IPS-20b (cell line): ENCODE data around the gene PTPRM.

Experiments
- H3K27ac ChIP-seq: one replicate; pipeline ENCODE4 v1.5.1; 2013; ENCODE audit warnings: low read length
- H3K27me3 ChIP-seq: 2 replicates; pipeline ENCODE4 v1.6.1; 2013; ENCODE audit warnings: mild to moderate bottlenecking, low read length, inconsistent platforms; ENCODE audit not compliant: insufficient read depth
- H3K36me3 ChIP-seq: 2 replicates; pipeline ENCODE4 v1.6.1; 2013; ENCODE audit warnings: low read depth, mild to moderate bottlenecking, inconsistent platforms, low read length, moderate library complexity; ENCODE audit not compliant: insufficient read depth
- H3K4me1 ChIP-seq: 2 replicates; pipeline ENCODE4 v1.6.1; 2013; ENCODE audit warnings: mild to moderate bottlenecking, control low read depth, inconsistent platforms, low read length, moderate library complexity; ENCODE audit not compliant: insufficient read depth
- H3K4me3 ChIP-seq: 2 replicates; pipeline ENCODE4 v1.5.1; 2013; ENCODE audit warnings: mild to moderate bottlenecking, low read length, inconsistent platforms
- H3K9ac ChIP-seq: 2 replicates; pipeline ENCODE4 v1.6.1; 2013; ENCODE audit warnings: low read depth, mild to moderate bottlenecking, inconsistent platforms, low read length, moderate library complexity
- H3K9me3 ChIP-seq: 2 replicates; pipeline ENCODE4 v1.6.1; 2013; ENCODE audit warnings: mild to moderate bottlenecking, low read depth, low read length, inconsistent platforms; ENCODE audit not compliant: insufficient read depth

Gene PTPRM

DNA sequence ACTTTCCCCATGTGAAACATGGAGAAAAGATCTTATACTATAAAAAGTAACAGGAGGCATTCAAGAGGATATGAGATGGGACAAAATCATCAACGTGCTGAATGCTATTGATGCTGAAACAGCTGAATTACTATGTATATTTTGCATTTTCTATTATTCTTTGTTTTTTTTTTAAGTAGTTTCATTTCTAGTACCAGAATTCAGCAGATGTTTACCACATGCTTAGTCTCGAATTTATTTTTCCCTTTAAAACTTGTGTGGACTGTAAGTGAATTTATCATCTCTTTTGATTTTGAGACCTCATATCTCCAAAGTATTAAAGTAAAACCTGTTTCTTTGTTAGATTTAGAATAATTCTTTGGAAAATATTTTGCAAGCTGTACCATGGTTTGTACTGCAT, 205.8 kb downstream of the PTPRM start:
- Histone ChIP-seq H3K9me3 (no peaks in the 10 kb centered on the region), H3K27me3 (no peaks in the 10 kb centered on the region), H3K4me1 (no peaks in the 10 kb centered on the region), H3K9ac (no peak overlapping the region), H3K27ac (no peak overlapping the region), H3K36me3 (no peaks in the 10 kb centered on the region), H3K4me3 (no peak overlapping the region)

GRCh38 chr18:7775128-7775527, 208.0 kb downstream of the PTPRM start:
- Histone ChIP-seq H3K4me1 (no peaks in the 10 kb centered on the region), H3K4me3 (no peak overlapping the region), H3K27me3 (no peaks in the 10 kb centered on the region), H3K27ac (no peak overlapping the region), H3K9ac (no peak overlapping the region), H3K9me3 (no peaks in the 10 kb centered on the region), H3K36me3 (no peaks in the 10 kb centered on the region)

- Histone ChIP-seq H3K4me1 (no peaks in the 10 kb centered on the region), H3K27ac (no peak overlapping the region), H3K36me3 (no peaks in the 10 kb centered on the region), H3K9ac (no peak overlapping the region), H3K27me3 (no peaks in the 10 kb centered on the region), H3K4me3 (no peak overlapping the region), H3K9me3 (no peaks in the 10 kb centered on the region)
These were observed 208.7 kb downstream of the PTPRM start for GRCh38 chr18:7775843-7776242.

DNA sequence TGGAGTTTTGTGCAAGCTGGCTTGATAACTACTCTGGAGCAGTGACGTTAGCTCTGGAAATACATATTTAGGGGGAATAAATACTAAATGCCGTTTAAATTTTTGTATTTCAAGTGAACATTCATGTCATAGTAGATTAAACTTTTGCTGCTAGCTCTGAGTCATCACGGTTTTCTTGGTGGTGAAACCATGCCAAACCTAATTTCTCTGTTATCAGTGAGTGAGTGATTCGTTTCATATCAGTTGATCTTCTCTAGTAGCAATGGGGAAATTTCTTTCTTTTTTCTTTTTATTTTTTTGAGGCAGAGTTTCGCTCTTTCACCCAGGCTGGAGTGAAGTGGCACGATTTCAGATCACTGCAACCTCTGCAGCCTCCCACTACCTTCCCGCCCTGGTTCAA, 211.1 kb downstream of the PTPRM start:
- Histone ChIP-seq H3K27me3 (no peaks in the 10 kb centered on the region), H3K36me3 (no peaks in the 10 kb centered on the region)

DNA sequence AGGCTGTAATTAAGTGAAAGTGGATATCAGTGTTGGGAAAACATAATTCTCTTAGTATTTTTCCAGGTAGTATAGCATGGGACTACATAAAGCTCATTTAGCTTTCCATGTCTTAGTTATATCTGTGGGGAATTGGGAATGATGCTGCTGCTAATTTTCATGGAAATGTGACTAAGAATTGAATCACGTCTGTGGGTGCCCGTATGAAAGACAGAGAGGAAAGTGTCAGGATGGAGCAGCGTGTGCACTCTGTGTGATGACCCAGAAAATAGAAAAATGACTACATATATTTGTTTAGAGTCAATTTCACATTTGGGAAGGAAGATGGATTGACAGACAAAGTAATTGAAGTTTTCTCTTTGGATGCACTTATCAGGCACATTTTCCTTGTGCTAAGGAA, 212.1 kb downstream of the PTPRM start:
- H3K27ac ChIP-seq = no peak overlapping the region
- no peak overlapping the region for H3K9ac ChIP-seq
- H3K4me3 ChIP-seq = no peak overlapping the region
- H3K4me1 ChIP-seq = peaks cover 2% of the 10 kb centered on the region; the same call in 1 of the 2 replicates
- H3K9me3 ChIP-seq = no peaks in the 10 kb centered on the region
- H3K36me3 ChIP-seq = no peaks in the 10 kb centered on the region
- no peaks in the 10 kb centered on the region for H3K27me3 ChIP-seq

More for the DNA sequence above, 211.1 kb downstream of the PTPRM start:
- Histone ChIP-seq H3K4me3 (no peak overlapping the region), H3K9me3 (no peaks in the 10 kb centered on the region), H3K9ac (no peak overlapping the region), H3K4me1 (no peaks in the 10 kb centered on the region), H3K27ac (no peak overlapping the region)

DNA sequence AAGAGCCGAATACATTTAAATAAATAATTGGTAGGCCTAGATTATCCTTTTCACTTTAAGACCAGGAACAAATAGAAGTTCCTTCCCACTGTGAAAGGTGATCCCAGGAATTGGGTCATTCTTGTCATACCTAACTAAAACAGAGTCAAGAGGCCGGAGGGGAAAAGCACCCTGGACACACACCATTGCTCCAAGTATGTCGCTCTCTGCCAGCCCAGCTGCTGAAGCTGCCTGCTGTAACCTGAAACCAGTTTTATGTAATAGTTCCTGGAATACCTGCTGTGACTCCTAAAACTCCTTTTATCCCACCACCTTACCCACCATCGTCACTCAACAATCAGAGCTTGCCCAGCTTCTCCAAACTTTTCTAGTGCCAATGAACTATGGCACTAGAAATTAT, 217.1 kb downstream of the PTPRM start:
- Histone ChIP-seq H3K9ac (no peak overlapping the region), H3K36me3 (no peaks in the 10 kb centered on the region), H3K4me3 (no peak overlapping the region), H3K4me1 (peaks cover 8% of the 10 kb centered on the region; the same call in 1 of the 2 replicates), H3K9me3 (no peaks in the 10 kb centered on the region), H3K27ac (no peak overlapping the region), H3K27me3 (no peaks in the 10 kb centered on the region)

GRCh38 chr18:7786569-7786968, 219.5 kb downstream of the PTPRM start:
- H3K9ac ChIP-seq = no peak overlapping the region
- H3K4me3 ChIP-seq = no peak overlapping the region
- no peaks in the 10 kb centered on the region for H3K27me3 ChIP-seq
- peaks cover 21% of the 10 kb centered on the region; the same call in 1 of the 2 replicates for H3K4me1 ChIP-seq
- no peaks in the 10 kb centered on the region for H3K9me3 ChIP-seq
- H3K36me3 ChIP-seq = no peaks in the 10 kb centered on the region
- H3K27ac ChIP-seq = no peak overlapping the region

DNA sequence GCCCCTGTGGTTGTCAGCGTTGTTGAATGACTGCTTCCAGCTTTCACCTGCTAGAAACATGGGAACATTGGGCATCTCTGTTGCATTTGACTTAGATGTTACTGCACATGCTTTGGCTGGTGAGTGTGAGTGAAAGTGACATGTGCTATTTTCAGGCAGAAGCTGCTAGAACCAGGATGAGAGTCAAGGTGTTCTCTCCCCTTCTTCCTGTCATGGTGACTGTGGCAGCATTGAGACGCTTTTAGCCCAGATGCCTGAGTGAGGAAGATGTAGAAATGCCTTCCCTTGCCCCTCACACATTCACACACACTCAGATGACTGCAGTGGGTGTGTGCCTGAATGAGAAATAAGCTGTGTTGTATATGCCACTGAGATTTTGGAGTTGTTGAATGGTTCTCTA, 220.2 kb downstream of the PTPRM start:
- H3K27me3 ChIP-seq = no peaks in the 10 kb centered on the region
- H3K4me1 ChIP-seq = peaks cover 21% of the 10 kb centered on the region; the same call in 1 of the 2 replicates
- H3K9ac ChIP-seq = no peak overlapping the region
- H3K9me3 ChIP-seq = no peaks in the 10 kb centered on the region
- no peaks in the 10 kb centered on the region for H3K36me3 ChIP-seq
- no peak overlapping the region for H3K27ac ChIP-seq
- no peak overlapping the region for H3K4me3 ChIP-seq

DNA sequence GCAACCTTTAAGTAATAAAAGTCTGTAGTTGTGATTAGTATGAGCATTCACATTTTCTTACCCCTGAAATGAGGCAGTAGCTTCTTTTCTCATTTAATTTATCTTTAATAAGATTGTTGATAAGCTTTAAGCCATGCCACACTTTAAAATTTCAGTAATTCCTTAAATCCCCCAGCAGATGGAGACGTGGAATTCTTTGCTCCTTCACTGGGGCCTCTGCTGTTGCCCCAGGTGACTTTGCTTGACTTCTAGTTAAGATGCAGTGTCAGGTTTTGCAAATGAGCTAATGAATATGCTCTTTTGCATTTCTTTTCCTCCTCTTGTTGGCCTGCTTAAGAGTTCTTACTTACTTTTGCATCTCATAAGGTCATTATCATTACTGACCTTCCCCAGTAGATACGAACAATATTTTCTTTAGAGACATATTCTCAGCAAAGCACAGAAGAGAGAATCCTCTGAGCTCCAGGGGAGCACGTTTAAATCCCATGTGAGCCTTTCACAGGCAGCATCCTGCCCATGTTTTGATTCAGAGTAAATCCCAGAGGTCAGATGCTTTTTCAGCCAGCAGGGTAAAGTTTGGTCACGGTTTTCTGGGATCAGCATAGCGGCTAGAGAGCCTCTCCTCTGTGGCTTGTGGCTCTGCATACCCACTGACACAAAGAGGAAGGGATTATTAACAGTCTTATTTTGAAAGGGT, 222.9 kb downstream of the PTPRM start:
- no peaks in the 10 kb centered on the region for H3K36me3 ChIP-seq
- H3K27me3 ChIP-seq = no peaks in the 10 kb centered on the region
- no peaks in the 10 kb centered on the region for H3K9me3 ChIP-seq
- H3K27ac ChIP-seq = no peak overlapping the region
- H3K4me1 ChIP-seq = peaks cover 13% of the 10 kb centered on the region; the same call in 1 of the 2 replicates
- H3K4me3 ChIP-seq = 0 out of 2 replicates have a peak overlapping the region, but pooled peaks have one; percentile 4
- H3K9ac ChIP-seq = no peak overlapping the region

DNA sequence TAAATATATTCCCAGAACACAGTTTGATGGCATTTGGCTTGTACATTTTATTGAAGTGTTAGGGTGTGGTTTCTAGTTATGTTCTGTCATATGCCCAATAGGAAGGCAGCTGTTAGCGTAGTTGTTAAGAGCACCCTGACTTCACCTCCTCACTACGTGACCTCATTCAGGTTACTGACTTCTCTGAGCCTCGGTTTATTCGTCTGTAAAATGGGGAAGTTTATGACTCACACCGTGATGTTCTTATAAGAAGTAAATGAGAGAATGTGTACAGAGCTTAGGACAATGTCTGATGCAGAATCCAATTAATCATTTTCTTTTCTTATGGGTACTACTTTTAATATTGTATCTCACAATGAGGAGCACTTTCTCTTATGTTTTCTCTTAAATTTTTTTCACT, 226.0 kb downstream of the PTPRM start:
- no peak overlapping the region for H3K9ac ChIP-seq

DNA sequence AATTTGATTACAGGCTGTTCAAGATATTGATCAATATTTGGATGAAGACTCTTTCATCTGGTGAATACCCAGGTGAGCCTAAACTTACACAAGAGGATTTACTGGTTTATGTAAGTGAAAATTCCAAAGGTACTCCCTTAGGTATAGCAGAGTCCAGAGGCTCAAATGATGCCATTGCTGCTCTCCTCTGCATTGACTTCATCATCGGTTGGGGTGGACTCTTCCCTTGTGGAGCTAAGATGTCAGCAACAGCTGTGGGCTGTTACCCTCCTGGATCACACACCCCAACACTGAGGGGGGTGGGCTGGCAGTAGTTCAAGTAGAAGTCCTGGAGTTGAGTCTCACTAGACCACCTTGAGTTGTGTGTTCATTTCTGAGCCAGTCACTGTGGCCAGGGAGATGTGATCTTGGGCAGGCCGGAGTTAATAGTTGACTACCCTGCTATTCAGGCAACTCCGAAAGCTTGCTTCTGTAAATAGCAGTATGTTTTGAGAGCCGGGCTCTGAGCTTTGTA, 236.9 kb downstream of the PTPRM start:
- Histone ChIP-seq H3K9me3 (no peaks in the 10 kb centered on the region), H3K36me3 (no peaks in the 10 kb centered on the region), H3K27ac (no peak overlapping the region), H3K27me3 (no peaks in the 10 kb centered on the region), H3K4me1 (0 out of 2 replicates have a peak, but pooled peaks cover under 1% of the 10 kb centered on the region), H3K4me3 (no peak overlapping the region), H3K9ac (no peak overlapping the region)

More for the DNA sequence above, 226.0 kb downstream of the PTPRM start:
- H3K4me1 ChIP-seq = peaks cover 13% of the 10 kb centered on the region; the same call in 1 of the 2 replicates
- H3K27me3 ChIP-seq = no peaks in the 10 kb centered on the region
- no peaks in the 10 kb centered on the region for H3K9me3 ChIP-seq
- no peak overlapping the region for H3K4me3 ChIP-seq
- no peaks in the 10 kb centered on the region for H3K36me3 ChIP-seq
- no peak overlapping the region for H3K27ac ChIP-seq

DNA sequence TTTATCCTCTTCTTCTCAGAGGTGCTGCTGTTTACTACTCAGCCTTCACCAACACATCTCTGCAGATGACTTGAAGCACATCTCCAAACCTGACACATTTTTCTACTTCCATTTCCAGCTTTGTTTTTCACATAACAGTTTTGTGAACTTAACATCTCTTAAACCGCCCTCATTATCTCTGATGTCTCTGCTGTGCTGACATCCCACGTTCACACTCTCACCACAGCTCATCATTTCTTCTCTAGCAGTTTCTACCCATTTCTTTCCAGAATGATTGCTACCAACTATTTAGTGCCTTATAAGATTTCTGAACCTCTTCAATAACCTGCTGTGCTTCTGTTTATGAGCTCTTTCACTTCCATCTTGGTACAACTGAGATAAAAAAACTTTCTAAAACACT, 238.0 kb downstream of the PTPRM start:
- Histone ChIP-seq H3K27me3 (no peaks in the 10 kb centered on the region), H3K9me3 (no peaks in the 10 kb centered on the region), H3K4me3 (no peak overlapping the region), H3K36me3 (no peaks in the 10 kb centered on the region), H3K9ac (no peak overlapping the region), H3K27ac (no peak overlapping the region), H3K4me1 (peaks cover 8% of the 10 kb centered on the region; the same call in 1 of the 2 replicates)
